ENCODE data around the gene FAR2. TPM values are rescaled to one million over a fixed set of nuclear protein-coding genes. Genes with fewer than 3 reads are reported as not detected.

FAR2 gene
- total RNA-seq, 1 donor from 2014 or later, result 12.5 TPM

GRCh38 chr12:29343022-29343799 lies 194.1 kb downstream of the FAR2 start:
- Histone ChIP-seq H3K9me3 (ENCODE audit: control insufficient read depth in 3 of 3, low read length in 3 of 3) (no peaks in the 10 kb centered on the region), H3K4me1 (ENCODE audit: control insufficient read depth in 3 of 3, insufficient read depth in 3 of 3, low read length in 3 of 3) (peaks cover 0 to 3% (median 0%) of the 10 kb centered on the region in 3 donors), H3K27ac (ENCODE audit: low read depth, low read length) (no peak overlapping the region), H3K9ac (ENCODE audit: low read depth in 1 of 3, low read length in 3 of 3) (no peak overlapping the region), H3K36me3 (ENCODE audit: control insufficient read depth in 3 of 3, insufficient read depth in 3 of 3, low read length in 3 of 3) (peaks cover 5 to 20% (median 18%) of the 10 kb centered on the region in 3 donors), H3K4me3 (ENCODE audit: low read length in 3 of 3) (no peak overlapping the region), H3K27me3 (ENCODE audit: control insufficient read depth in 3 of 3, insufficient read depth in 3 of 3, low read length in 3 of 3) (no peaks in the 10 kb centered on the region)

- Histone ChIP-seq H3K27me3 (ENCODE audit: control insufficient read depth in 3 of 3, insufficient read depth in 3 of 3, low read length in 3 of 3) (no peaks in the 10 kb centered on the region), H3K9ac (ENCODE audit: low read depth in 1 of 3, low read length in 3 of 3) (no peak overlapping the region), H3K9me3 (ENCODE audit: control insufficient read depth in 3 of 3, low read length in 3 of 3) (no peaks in the 10 kb centered on the region), H3K36me3 (ENCODE audit: control insufficient read depth in 3 of 3, insufficient read depth in 3 of 3, low read length in 3 of 3) (peaks cover 0 to 12% (median 9%) of the 10 kb centered on the region in 3 donors), H3K27ac (ENCODE audit: low read depth, low read length) (no peak overlapping the region), H3K4me3 (ENCODE audit: low read length in 3 of 3) (no peak overlapping the region), H3K4me1 (ENCODE audit: control insufficient read depth in 3 of 3, insufficient read depth in 3 of 3, low read length in 3 of 3) (peaks cover 0 to 3% (median 0%) of the 10 kb centered on the region in 3 donors)
Measured at GRCh38 chr12:29346769-29347421, 197.8 kb downstream of the FAR2 start.

- Histone ChIP-seq H3K9ac (ENCODE audit: low read depth in 1 of 3, low read length in 3 of 3) (no peak overlapping the region), H3K4me3 (ENCODE audit: low read length in 3 of 3) (no peak overlapping the region), H3K9me3 (ENCODE audit: control insufficient read depth in 3 of 3, low read length in 3 of 3) (no peaks in the 10 kb centered on the region), H3K36me3 (ENCODE audit: control insufficient read depth in 3 of 3, insufficient read depth in 3 of 3, low read length in 3 of 3) (peaks cover 0 to 8% (median 4%) of the 10 kb centered on the region in 3 donors), H3K4me1 (ENCODE audit: control insufficient read depth in 3 of 3, insufficient read depth in 3 of 3, low read length in 3 of 3) (no peaks in the 10 kb centered on the region), H3K27ac (ENCODE audit: low read depth, low read length) (no peak overlapping the region), H3K27me3 (ENCODE audit: control insufficient read depth in 3 of 3, insufficient read depth in 3 of 3, low read length in 3 of 3) (no peaks in the 10 kb centered on the region)
Measured at GRCh38 chr12:29350080-29350479, 201.0 kb downstream of the FAR2 start.

- no peak overlapping the region for H3K4me3 ChIP-seq (ENCODE audit: low read length in 3 of 3)
- no peak overlapping the region for H3K27ac ChIP-seq (ENCODE audit: low read depth, low read length)
- peaks cover 3 to 8% (median 5%) of the 10 kb centered on the region in 3 donors for H3K36me3 ChIP-seq (ENCODE audit: control insufficient read depth in 3 of 3, insufficient read depth in 3 of 3, low read length in 3 of 3)
- H3K9me3 ChIP-seq (ENCODE audit: control insufficient read depth in 3 of 3, low read length in 3 of 3), result no peaks in the 10 kb centered on the region
- H3K27me3 ChIP-seq (ENCODE audit: control insufficient read depth in 3 of 3, insufficient read depth in 3 of 3, low read length in 3 of 3), result no peaks in the 10 kb centered on the region
- no peak overlapping the region for H3K9ac ChIP-seq (ENCODE audit: low read depth in 1 of 3, low read length in 3 of 3)
- H3K4me1 ChIP-seq (ENCODE audit: control insufficient read depth in 3 of 3, insufficient read depth in 3 of 3, low read length in 3 of 3), result no peaks in the 10 kb centered on the region
Measured at GRCh38 chr12:29354954-29355353, 205.9 kb downstream of the FAR2 start.

GRCh38 chr12:29365091-29365490 lies 216.0 kb downstream of the FAR2 start:
- H3K27ac ChIP-seq (ENCODE audit: low read depth, low read length), result no peak overlapping the region
- H3K4me3 ChIP-seq (ENCODE audit: low read length in 3 of 3), result no peak overlapping the region
- H3K4me1 ChIP-seq (ENCODE audit: control insufficient read depth in 3 of 3, insufficient read depth in 3 of 3, low read length in 3 of 3), result no peaks in the 10 kb centered on the region
- no peak overlapping the region for H3K9ac ChIP-seq (ENCODE audit: low read depth in 1 of 3, low read length in 3 of 3)
- H3K36me3 ChIP-seq (ENCODE audit: control insufficient read depth in 3 of 3, insufficient read depth in 3 of 3, low read length in 3 of 3), result peaks cover 2 to 27% (median 25%) of the 10 kb centered on the region in 3 donors
- peaks cover 0 to 2% (median 0%) of the 10 kb centered on the region in 3 donors for H3K9me3 ChIP-seq (ENCODE audit: control insufficient read depth in 3 of 3, low read length in 3 of 3)
- H3K27me3 ChIP-seq (ENCODE audit: control insufficient read depth in 3 of 3, insufficient read depth in 3 of 3, low read length in 3 of 3), result no peaks in the 10 kb centered on the region

- Histone ChIP-seq H3K27ac (ENCODE audit: low read depth, low read length) (no peak overlapping the region), H3K4me1 (ENCODE audit: control insufficient read depth in 3 of 3, insufficient read depth in 3 of 3, low read length in 3 of 3) (no peaks in the 10 kb centered on the region), H3K4me3 (ENCODE audit: low read length in 3 of 3) (no peak overlapping the region), H3K36me3 (ENCODE audit: control insufficient read depth in 3 of 3, insufficient read depth in 3 of 3, low read length in 3 of 3) (peaks cover 3 to 10% (median 7%) of the 10 kb centered on the region in 3 donors), H3K9ac (ENCODE audit: low read depth in 1 of 3, low read length in 3 of 3) (no peak overlapping the region), H3K27me3 (ENCODE audit: control insufficient read depth in 3 of 3, insufficient read depth in 3 of 3, low read length in 3 of 3) (no peaks in the 10 kb centered on the region), H3K9me3 (ENCODE audit: control insufficient read depth in 3 of 3, low read length in 3 of 3) (no peaks in the 10 kb centered on the region)
Measured at GRCh38 chr12:29374012-29374411, 224.9 kb downstream of the FAR2 start.

- H3K9ac ChIP-seq (ENCODE audit: low read depth in 1 of 3, low read length in 3 of 3), result no peak overlapping the region
- peaks cover 0 to 5% (median 4%) of the 10 kb centered on the region in 3 donors for H3K4me1 ChIP-seq (ENCODE audit: control insufficient read depth in 3 of 3, insufficient read depth in 3 of 3, low read length in 3 of 3)
- H3K27ac ChIP-seq (ENCODE audit: low read depth, low read length), result no peak overlapping the region
- H3K9me3 ChIP-seq (ENCODE audit: control insufficient read depth in 3 of 3, low read length in 3 of 3), result no peaks in the 10 kb centered on the region
- H3K27me3 ChIP-seq (ENCODE audit: control insufficient read depth in 3 of 3, insufficient read depth in 3 of 3, low read length in 3 of 3), result no peaks in the 10 kb centered on the region
- no peak overlapping the region for H3K4me3 ChIP-seq (ENCODE audit: low read length in 3 of 3)
- H3K36me3 ChIP-seq (ENCODE audit: control insufficient read depth in 3 of 3, insufficient read depth in 3 of 3, low read length in 3 of 3), result peaks cover 3 to 5% (median 4%) of the 10 kb centered on the region in 3 donors
Measured at GRCh38 chr12:29374913-29375312, 225.8 kb downstream of the FAR2 start.

- Histone ChIP-seq H3K9ac (ENCODE audit: low read depth in 1 of 3, low read length in 3 of 3) (no peak overlapping the region), H3K9me3 (ENCODE audit: control insufficient read depth in 3 of 3, low read length in 3 of 3) (no peaks in the 10 kb centered on the region), H3K4me3 (ENCODE audit: low read length in 3 of 3) (no peak overlapping the region), H3K4me1 (ENCODE audit: control insufficient read depth in 3 of 3, insufficient read depth in 3 of 3, low read length in 3 of 3) (peaks cover 0 to 8% (median 6%) of the 10 kb centered on the region in 3 donors), H3K27ac (ENCODE audit: low read depth, low read length) (no peak overlapping the region), H3K27me3 (ENCODE audit: control insufficient read depth in 3 of 3, insufficient read depth in 3 of 3, low read length in 3 of 3) (no peaks in the 10 kb centered on the region), H3K36me3 (ENCODE audit: control insufficient read depth in 3 of 3, insufficient read depth in 3 of 3, low read length in 3 of 3) (peaks cover 3 to 5% (median 3%) of the 10 kb centered on the region in 3 donors)
Measured at GRCh38 chr12:29376118-29376517, 227.0 kb downstream of the FAR2 start.

- Histone ChIP-seq H3K9me3 (ENCODE audit: control insufficient read depth in 3 of 3, low read length in 3 of 3) (no peaks in the 10 kb centered on the region), H3K4me1 (ENCODE audit: control insufficient read depth in 3 of 3, insufficient read depth in 3 of 3, low read length in 3 of 3) (peaks cover 0 to 8% (median 6%) of the 10 kb centered on the region in 3 donors), H3K27me3 (ENCODE audit: control insufficient read depth in 3 of 3, insufficient read depth in 3 of 3, low read length in 3 of 3) (no peaks in the 10 kb centered on the region), H3K27ac (ENCODE audit: low read depth, low read length) (peak within 1 kb of the TSS; percentile 72), H3K36me3 (ENCODE audit: control insufficient read depth in 3 of 3, insufficient read depth in 3 of 3, low read length in 3 of 3) (peaks cover 0 to 3% (median 0%) of the 10 kb centered on the region in 3 donors), H3K9ac (ENCODE audit: low read depth in 1 of 3, low read length in 3 of 3) (peak within 1 kb of the TSS; percentile 86 to 98 (median 94)), H3K4me3 (ENCODE audit: low read length in 3 of 3) (peak within 1 kb of the TSS; percentile 88 to 100 (median 98))
Measured at GRCh38 chr12:29380536-29381523, 231.8 kb downstream of the FAR2 start, which contains the start of gene ERGIC2. Gene ERGIC2 (minus strand): TSS chr12:29381172. CDS start chr12:29371633, 9,539 bp downstream.
